Measurements from ENCODE around the gene BCO1.

Gene BCO1

GRCh38 chr16:81232740-81233367 is 5.6 kb upstream of the BCO1 start:
- no peak for DNase-seq

GRCh38 chr16:81237282-81237681 is 1.2 kb upstream of the BCO1 start:
- peak in 40 of 58 donors; percentile 3 to 63 (median 17) for DNase-seq

- no peak for DNase-seq
These were observed 570 bp upstream of the BCO1 start for GRCh38 chr16:81237942-81238295.

GRCh38 chr16:81239367-81240121 is 1.1 kb downstream of the BCO1 start:
- no peak for DNase-seq

GRCh38 chr16:81241706-81242105 is 3.2 kb downstream of the BCO1 start:
- no peak for DNase-seq

GRCh38 chr16:81242977-81243618 is 4.6 kb downstream of the BCO1 start:
- DNase-seq: no peak

- no peak for DNase-seq
These were observed 5.5 kb downstream of the BCO1 start for GRCh38 chr16:81243942-81244341.

GRCh38 chr16:81251871-81252270 is 13.4 kb downstream of the BCO1 start:
- no peak for DNase-seq

- DNase-seq: no peak
These were observed 14.7 kb downstream of the BCO1 start for GRCh38 chr16:81253141-81253540.

GRCh38 chr16:81254922-81255526 is 16.5 kb downstream of the BCO1 start:
- no peak for DNase-seq

- no peak for DNase-seq
These were observed 21.4 kb downstream of the BCO1 start for GRCh38 chr16:81259916-81260315.

- DNase-seq: no peak
These were observed 22.7 kb downstream of the BCO1 start for GRCh38 chr16:81261049-81261648.

- no peak for DNase-seq
These were observed 25.2 kb downstream of the BCO1 start for GRCh38 chr16:81263470-81264220.

- DNase-seq: no peak
These were observed 25.9 kb downstream of the BCO1 start for GRCh38 chr16:81264386-81264785.

GRCh38 chr16:81265052-81265451 is 26.6 kb downstream of the BCO1 start:
- no peak for DNase-seq

- DNase-seq: peak in 48 of 58 donors; percentile 7 to 81 (median 40)
These were observed 27.4 kb downstream of the BCO1 start for GRCh38 chr16:81265658-81266451.

- no peak for DNase-seq
These were observed 28.2 kb downstream of the BCO1 start for GRCh38 chr16:81266680-81267095.

- no peak for DNase-seq
These were observed 30.0 kb downstream of the BCO1 start for GRCh38 chr16:81268509-81268908.

- DNase-seq: peak in 32 of 58 donors; percentile 1 to 50 (median 24)
These were observed 34.9 kb downstream of the BCO1 start for GRCh38 chr16:81273223-81273950.
